HG02571 (cell line): ENCODE results near the gene TULP3.

Experiments
- ATAC-seq: cut with Tn5 transposase; IDR thresholded peaks from one replicate; pipeline ENCODE4 v1.9.1; 2021; ENCODE audit warnings: mild to moderate bottlenecking, moderate library complexity; ENCODE audit not compliant: unreplicated experiment

Gene TULP3

GRCh38 chr12:2877047-2877952 is 13.4 kb upstream of the TULP3 start, which contains the start of the genes FOXM1 and RHNO1:
FOXM1 (minus strand) TSS chr12:2877174; CDS start chr12:2874478, 2,696 bp downstream.
RHNO1 (plus strand) TSS chr12:2877223; CDS start chr12:2885367, 8,144 bp downstream.
- ATAC-seq = peak; percentile 59

- no peak for ATAC-seq
Measured at GRCh38 chr12:2877953-2878732, 12.5 kb upstream of the TULP3 start.

- ATAC-seq = no peak
Measured at GRCh38 chr12:2879853-2880252, 10.8 kb upstream of the TULP3 start.

- no peak for ATAC-seq
Measured at GRCh38 chr12:2884810-2885209, 5.9 kb upstream of the TULP3 start.

GRCh38 chr12:2886768-2887450 is 3.8 kb upstream of the TULP3 start:
- no peak for ATAC-seq

GRCh38 chr12:2890001-2890387 is 697 bp upstream of the TULP3 start:
- ATAC-seq = no peak

- ATAC-seq = no peak
Measured at GRCh38 chr12:2891240-2892053, 756 bp downstream of the TULP3 start.

GRCh38 chr12:2892246-2892645 is 1.6 kb downstream of the TULP3 start:
- no peak for ATAC-seq

GRCh38 chr12:2893007-2893406 is 2.3 kb downstream of the TULP3 start:
- ATAC-seq = no peak

GRCh38 chr12:2895051-2895451 is 4.4 kb downstream of the TULP3 start:
- ATAC-seq = no peak

GRCh38 chr12:2895511-2895910 is 4.8 kb downstream of the TULP3 start:
- no peak for ATAC-seq

- ATAC-seq = no peak
Measured at GRCh38 chr12:2897418-2897817, 6.7 kb downstream of the TULP3 start.

- ATAC-seq = no peak
Measured at GRCh38 chr12:2900642-2901041, 10.0 kb downstream of the TULP3 start.

- no peak for ATAC-seq
Measured at GRCh38 chr12:2902272-2902880, 11.7 kb downstream of the TULP3 start.

GRCh38 chr12:2904260-2904659 is 13.6 kb downstream of the TULP3 start:
- no peak for ATAC-seq

GRCh38 chr12:2912216-2912575 is 21.5 kb downstream of the TULP3 start:
- no peak for ATAC-seq

- no peak for ATAC-seq
Measured at GRCh38 chr12:2919249-2919648, 28.6 kb downstream of the TULP3 start.

- ATAC-seq = no peak
Measured at GRCh38 chr12:2922329-2922728, 31.6 kb downstream of the TULP3 start.

- ATAC-seq = no peak
Measured at GRCh38 chr12:2923057-2923456, 32.4 kb downstream of the TULP3 start.

GRCh38 chr12:2924019-2924418 is 33.3 kb downstream of the TULP3 start:
- ATAC-seq = no peak
